ENCODE results near the gene RAB3GAP2. TPM values are rescaled to one million over a fixed set of nuclear protein-coding genes. Genes with fewer than 3 reads are reported as not detected.
"Not testable (repeated sequence)": the region's sequence is repeated elsewhere in the genome, so short reads cannot be mapped to it uniquely, and the experiment has no call there.

RAB3GAP2 gene
- total RNA-seq, 1 experiment from 2014 or later: 64.3 TPM

- TF ChIP-seq CREM (CRISPR knock-in tag; IDR thresholded peaks at IDR 0.05) (no peak), GRHL2 (CRISPR knock-in tag; IDR thresholded peaks at IDR 0.05; ENCODE audit: insufficient replicate concordance, severe bottlenecking) (no peak), EMX1 (CRISPR knock-in tag; IDR thresholded peaks at IDR 0.05) (no peak), ZNF138 (CRISPR knock-in tag; conservative IDR thresholded peaks at IDR 0.05) (no peak), ZSCAN18 (CRISPR knock-in tag; IDR thresholded peaks at IDR 0.05) (no peak), FOXP1 (CRISPR knock-in tag; IDR thresholded peaks at IDR 0.05; ENCODE audit: borderline replicate concordance) (no peak), IRF1 (CRISPR knock-in tag; IDR thresholded peaks at IDR 0.05) (no peak)
These were observed 32.3 kb downstream of the RAB3GAP2 start (continued) for GRCh38 chr1:220239966-220240365.

- Mint-ChIP-seq H3K4me3 (no peak overlapping the region), H3K27me3 (ENCODE audit: low read depth) (no peaks in the 10 kb centered on the region), H3K36me3 (peaks cover 2% of the 10 kb centered on the region; the same call in 1 of the 2 replicates), H3K9me3 (no peaks in the 10 kb centered on the region), H3K27ac (no peak overlapping the region), H3K4me1 (peaks cover 44% of the 10 kb centered on the region)
- ChIA-PET CTCF (no interaction called here), POLR2A (no interaction called here)
- DNase-seq (ENCODE audit: low spot score) (no peak), ATAC-seq (no peak)
- TF ChIP-seq ATF1 (CRISPR knock-in tag; IDR thresholded peaks at IDR 0.05) (no peak), ZSCAN18 (CRISPR knock-in tag; IDR thresholded peaks at IDR 0.05) (no peak), ESRRA (CRISPR knock-in tag; IDR thresholded peaks at IDR 0.05; ENCODE audit: borderline replicate concordance) (no peak), ZNF317 (CRISPR knock-in tag; IDR thresholded peaks at IDR 0.05; ENCODE audit: borderline replicate concordance, low read depth) (no peak), RELA (CRISPR knock-in tag; IDR thresholded peaks at IDR 0.05; ENCODE audit: borderline replicate concordance) (no peak), ZNF425 (CRISPR knock-in tag; conservative IDR thresholded peaks at IDR 0.05) (no peak), ELF4 (CRISPR knock-in tag; IDR thresholded peaks at IDR 0.05; ENCODE audit: low read depth) (no peak), ZNF671 (CRISPR knock-in tag; IDR thresholded peaks at IDR 0.05) (no peak), AFF4 (CRISPR knock-in tag; IDR thresholded peaks at IDR 0.05; ENCODE audit: borderline replicate concordance) (no peak), NR1H2 (CRISPR knock-in tag; IDR thresholded peaks at IDR 0.05) (no peak), PREB (CRISPR knock-in tag; IDR thresholded peaks at IDR 0.05; ENCODE audit: borderline replicate concordance) (no peak), MYBL2 (CRISPR knock-in tag; IDR thresholded peaks at IDR 0.05) (no peak)
These were observed 33.0 kb downstream of the RAB3GAP2 start for GRCh38 chr1:220239213-220239612.

GRCh38 chr1:220236278-220236677 lies 36.0 kb downstream of the RAB3GAP2 start:
- peak; percentile 75 for ATAC-seq
- H3K4me3 Mint-ChIP-seq; H3K27me3 Mint-ChIP-seq (ENCODE audit: low read depth); H3K27ac Mint-ChIP-seq; H3K36me3 Mint-ChIP-seq; DNase-seq (ENCODE audit: low spot score); H3K9me3 Mint-ChIP-seq; POLR2A ChIA-PET: not testable (repeated sequence)
- H3K4me1 Mint-ChIP-seq: peaks cover 29% of the 10 kb centered on the region
- CTCF ChIA-PET: interaction anchor here (1.2 to 2.2 kb wide), 3 partner anchors 16 to 19 kb away, joined by 3 to 6 read pairs (median 4); no protein-coding TSS in a partner anchor
